Suppressor macrophage treated with lipopolysaccharide for 4 hours (primary cell): ENCODE results near the gene RBM18.

ENCODE experiments used
- DNase-seq: peaks from one replicate; pipeline ENCODE4 v3.0.0-alpha.2; 2020

RBM18 gene

DNA sequence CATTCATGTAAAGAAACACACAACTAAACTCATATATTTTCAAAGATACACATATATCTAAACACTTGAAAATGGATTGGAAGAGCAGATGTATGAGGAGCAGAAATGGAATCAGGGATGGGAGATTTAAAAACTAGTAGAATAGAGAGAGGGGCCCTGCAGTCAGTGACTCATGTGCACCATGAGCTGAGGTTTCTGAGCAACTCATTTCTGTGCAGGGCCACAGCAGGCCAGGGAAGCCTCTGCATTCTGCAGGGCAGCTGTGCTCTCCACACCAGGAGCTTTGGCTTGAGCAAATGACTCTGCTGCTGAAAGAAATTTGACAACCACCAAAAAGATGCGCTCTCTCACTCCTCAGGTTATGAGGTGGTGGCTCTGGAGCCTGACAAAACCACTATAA, 63.0 kb downstream of the RBM18 start:
- DNase-seq = no peak

DNA sequence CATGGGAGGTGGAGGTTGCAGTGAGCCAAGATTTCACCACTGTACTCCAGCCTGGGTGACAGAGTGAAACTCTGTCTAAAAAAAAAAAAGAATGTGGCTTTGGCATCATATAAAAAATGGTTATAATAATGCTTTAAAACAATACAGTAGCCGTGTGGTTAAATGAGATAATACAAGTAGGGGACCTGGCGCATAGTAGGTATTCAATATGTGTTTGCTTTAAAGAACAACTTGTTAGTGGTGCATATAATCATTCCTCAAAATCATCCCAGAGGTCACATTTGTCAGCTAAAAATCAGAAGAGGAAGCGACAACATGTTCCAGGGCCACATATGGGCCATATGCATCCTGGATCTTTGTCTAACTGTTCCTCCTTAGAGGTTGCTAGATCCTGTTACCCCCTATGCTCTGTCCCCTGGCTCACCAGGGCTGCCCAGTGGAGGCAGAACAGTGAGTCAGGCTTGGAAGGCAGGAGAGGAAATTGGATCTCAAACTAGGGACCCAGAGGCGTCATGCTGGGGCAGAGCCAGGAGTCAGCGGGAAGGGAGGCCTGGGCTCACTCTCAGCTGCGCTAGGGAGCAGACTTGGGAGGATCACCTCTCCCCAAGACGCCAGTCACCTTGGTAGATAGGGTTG, 63.6 kb downstream of the RBM18 start:
- no peak for DNase-seq

DNA sequence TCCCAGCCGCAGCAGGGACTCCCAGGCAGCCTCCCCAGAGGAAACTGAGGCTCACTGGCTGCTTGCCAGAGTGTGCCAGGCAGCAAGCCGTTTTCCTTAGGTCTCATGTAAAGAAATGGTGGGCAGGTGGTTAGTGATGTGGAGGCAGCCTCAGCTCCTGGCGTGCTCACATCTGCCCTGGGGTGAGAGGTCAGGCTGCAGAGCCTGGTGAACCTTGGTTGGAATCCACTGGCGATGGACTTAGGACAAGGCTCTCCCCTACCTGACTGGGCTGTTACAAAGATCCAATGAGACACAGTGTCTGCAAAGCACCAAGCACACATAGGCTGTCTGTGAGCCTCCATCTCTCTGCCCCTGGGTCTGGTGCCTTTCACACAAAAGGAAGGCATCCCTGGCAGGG, 66.8 kb downstream of the RBM18 start:
- no peak for DNase-seq

DNA sequence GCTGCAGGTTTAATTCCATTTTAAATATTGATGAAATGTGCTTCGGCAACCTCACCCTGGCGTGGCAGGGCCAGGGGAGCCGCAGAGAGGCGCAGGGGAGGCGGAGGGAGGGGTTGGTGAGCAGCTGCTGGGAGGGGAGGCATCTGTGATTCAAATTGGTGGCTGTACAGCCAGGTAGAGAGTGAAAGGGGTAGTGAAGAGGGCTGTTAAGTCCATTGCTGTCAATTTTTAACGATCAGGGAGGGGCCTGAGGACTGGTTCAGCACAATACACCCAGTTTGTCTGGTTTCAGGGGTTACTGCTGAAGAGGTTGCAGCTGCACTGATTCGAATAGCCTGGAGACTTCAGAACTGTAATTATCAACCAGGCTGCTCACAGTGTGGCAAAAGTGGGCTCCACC, 67.2 kb downstream of the RBM18 start:
- no peak for DNase-seq

DNA sequence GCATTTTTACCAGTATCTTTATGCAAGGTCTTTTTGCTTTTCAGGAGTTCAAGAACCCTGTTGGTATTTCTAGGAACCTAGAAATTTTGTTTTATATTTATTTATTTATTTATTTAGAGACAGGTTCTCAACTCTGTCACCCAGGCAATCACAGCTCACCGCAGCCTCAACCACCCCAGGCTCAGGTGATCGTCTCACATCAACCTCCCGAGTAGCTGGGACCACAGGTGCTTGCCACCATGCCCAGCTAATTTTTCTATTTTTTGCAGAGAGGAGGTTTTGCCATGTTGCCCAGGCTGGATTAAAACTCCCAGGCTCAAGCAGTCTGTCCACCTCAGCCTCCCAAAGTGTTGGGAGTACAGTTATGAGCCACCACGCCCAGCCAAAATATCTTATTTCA, 68.8 kb downstream of the RBM18 start:
- no peak for DNase-seq

- no peak for DNase-seq
Measured at GRCh38 chr9:122193651-122194050, 71.0 kb downstream of the RBM18 start.

DNA sequence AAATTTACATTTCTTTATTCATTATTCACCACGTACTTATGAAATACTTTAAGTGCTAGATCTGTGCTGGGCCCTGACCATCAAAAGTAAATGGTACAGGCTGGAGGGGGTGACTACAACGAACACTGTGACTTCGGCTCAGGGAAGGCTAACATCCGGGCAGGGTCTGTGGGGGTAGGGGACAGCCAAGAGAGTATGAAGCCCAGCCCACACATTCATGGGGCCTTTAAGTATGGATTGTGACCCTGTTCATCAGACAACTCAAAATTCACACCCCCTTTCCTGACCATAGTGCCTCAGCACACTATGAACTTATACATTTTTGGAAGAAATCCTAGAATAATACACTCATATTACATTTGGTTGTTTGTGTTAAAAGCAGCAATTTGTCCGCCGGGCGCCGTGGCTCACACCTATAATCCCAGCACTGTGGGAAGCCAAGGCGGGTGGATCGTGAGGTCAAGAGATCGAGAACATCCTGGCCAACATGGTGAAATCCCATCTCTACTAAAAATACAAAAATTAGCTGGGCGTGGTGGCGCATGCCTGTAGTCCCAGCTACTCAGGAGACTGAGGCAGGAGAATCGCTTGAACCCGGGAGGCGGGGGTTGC, 71.6 kb downstream of the RBM18 start:
- DNase-seq = no peak

- no peak for DNase-seq
Measured at GRCh38 chr9:122192261-122192875, 72.3 kb downstream of the RBM18 start.

DNA sequence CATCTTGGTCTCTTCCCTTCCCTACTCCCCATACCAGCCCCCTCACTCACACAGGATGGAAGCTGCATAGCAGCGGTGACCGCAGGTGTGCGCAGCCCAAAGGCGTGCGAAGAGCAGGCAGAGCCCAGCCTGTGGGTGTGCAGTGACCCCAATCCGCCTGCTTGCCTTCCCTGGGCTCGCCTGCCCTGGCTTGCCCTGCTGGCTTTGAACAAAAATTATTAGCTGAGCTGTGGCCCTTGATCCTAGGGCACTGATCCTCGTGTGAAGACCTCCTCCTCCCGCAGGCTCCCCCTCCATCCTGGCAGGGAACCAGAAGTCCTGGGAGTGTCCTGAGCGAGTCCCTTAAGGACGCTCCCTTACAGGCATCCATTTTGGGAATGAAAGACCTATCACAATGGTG, 73.1 kb downstream of the RBM18 start:
- no peak for DNase-seq

DNA sequence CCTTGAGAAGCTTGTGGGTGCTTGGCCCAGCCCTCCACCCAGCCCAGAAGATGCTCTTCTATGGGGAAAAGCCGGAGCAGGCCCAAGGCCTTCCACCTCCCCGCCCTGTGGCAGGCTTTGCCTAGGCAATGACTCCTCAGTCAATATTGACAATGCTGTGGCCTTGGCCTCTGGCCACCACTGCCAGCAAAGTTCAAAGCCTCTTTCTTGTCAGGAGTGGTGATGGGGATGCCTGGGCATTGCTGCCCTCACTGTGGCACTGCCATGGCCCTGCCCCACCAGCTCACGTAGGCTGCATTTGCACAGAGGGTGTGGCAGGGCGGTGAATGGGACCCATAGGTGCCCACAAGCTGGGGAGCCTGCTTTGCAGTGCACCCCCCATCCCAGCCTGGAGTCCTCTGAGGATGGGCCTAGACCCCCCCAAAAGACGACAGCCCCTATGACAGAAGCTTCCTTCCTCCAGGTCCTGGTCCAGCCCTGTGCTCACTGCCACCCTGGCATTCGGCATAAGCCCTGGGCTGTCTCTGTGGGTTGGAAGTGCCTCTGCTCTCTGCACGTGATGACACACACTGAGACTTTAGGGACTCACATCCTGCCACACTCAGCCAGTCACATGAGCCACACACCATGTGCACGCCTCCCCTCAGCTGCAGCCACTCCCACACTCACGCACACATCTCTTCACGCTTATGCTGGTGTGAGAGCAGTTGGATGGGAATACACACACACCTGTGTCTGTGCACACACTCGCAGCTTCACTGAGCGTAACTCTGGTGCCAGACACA, 73.9 kb downstream of the RBM18 start:
- DNase-seq = no peak

GRCh38 chr9:122188369-122188768, 76.3 kb downstream of the RBM18 start:
- no peak for DNase-seq
